MM.1S (cell line): ENCODE data around the gene RSBN1L.
"Not testable (repeated sequence)": the region's sequence is repeated elsewhere in the genome, so short reads cannot be mapped to it uniquely, and the experiment has no call there.

ENCODE experiments used
- DNase-seq: peaks from one replicate; pipeline ENCODE4 v3.0.0-alpha.2; 2015
- H2AFZ ChIP-seq: fragments of 300-600 bp; sonication (generic); 2 replicates; pipeline ENCODE4 v1.6.0; 2016; ENCODE audit warnings: antibody characterized with exemption, low read length
- H3F3A ChIP-seq: fragments of 300-600 bp; sonication (generic); 2 replicates; pipeline ENCODE4 v1.6.1; 2016; ENCODE audit warnings: mild to moderate bottlenecking, antibody characterized with exemption, low read length, moderate library complexity, mixed read lengths; ENCODE audit not compliant: insufficient read depth
- H3K27ac ChIP-seq: fragments of 300-600 bp; sonication (generic); 2 replicates; pipeline ENCODE4 v1.5.1; 2016; ENCODE audit warnings: mild to moderate bottlenecking, low read length
- H3K27me3 ChIP-seq: fragments of 300-600 bp; sonication (generic); replicated peaks from 2 replicates; pipeline ENCODE4 v1.6.0; 2016; ENCODE audit warnings: low read length; ENCODE audit not compliant: insufficient read depth
- H3K36me3 ChIP-seq: fragments of 300-600 bp; sonication (generic); replicated peaks from 2 replicates; pipeline ENCODE4 v1.6.1; 2016; ENCODE audit warnings: mild to moderate bottlenecking, low read length, mixed read lengths; ENCODE audit not compliant: insufficient read depth
- H3K4me1 ChIP-seq: fragments of 300-600 bp; sonication (generic); 2 replicates; pipeline ENCODE4 v1.6.1; 2016; ENCODE audit warnings: low read length, mixed read lengths
- H3K4me2 ChIP-seq: fragments of 300-600 bp; sonication (generic); 2 replicates; pipeline ENCODE4 v1.6.0; 2016; ENCODE audit warnings: low read depth, low read length
- H3K4me3 ChIP-seq: fragments of 300-600 bp; sonication (generic); 2 replicates; pipeline ENCODE4 v1.5.1; 2016; ENCODE audit warnings: low read length, mixed read lengths
- H3K79me2 ChIP-seq: fragments of 300-600 bp; sonication (generic); 2 replicates; pipeline ENCODE4 v1.6.1; 2016; ENCODE audit warnings: mixed run types, low read length, mixed read lengths
- H3K9ac ChIP-seq: fragments of 300-600 bp; sonication (generic); 2 replicates; pipeline ENCODE4 v1.6.1; 2016; ENCODE audit warnings: low read length, mixed read lengths
- H3K9me2 ChIP-seq: fragments of 300-600 bp; sonication (generic); replicated peaks from 2 replicates; pipeline ENCODE4 v1.6.1; 2016; ENCODE audit warnings: mild to moderate bottlenecking, low read length, mixed read lengths; ENCODE audit not compliant: insufficient read depth
- H3K9me3 ChIP-seq: fragments of 300-600 bp; sonication (generic); replicated peaks from 2 replicates; pipeline ENCODE4 v1.6.1; 2016; ENCODE audit warnings: mild to moderate bottlenecking, low read length, mixed read lengths; ENCODE audit not compliant: insufficient read depth
- H4K20me1 ChIP-seq: fragments of 300-600 bp; sonication (generic); 2 replicates; pipeline ENCODE4 v1.6.1; 2016; ENCODE audit warnings: mild to moderate bottlenecking, low read length, moderate library complexity, mixed read lengths; ENCODE audit not compliant: insufficient read depth
- EZH2 ChIP-seq: fragments of 300-600 bp; sonication (generic); optimal IDR thresholded peaks from 2 replicates; pipeline ENCODE3; 2017; ENCODE audit warnings: low read depth, mild to moderate bottlenecking, antibody characterized with exemption, low read length, mixed read lengths
- EZH2phosphoT487 ChIP-seq: fragments of 300-600 bp; sonication (generic); IDR thresholded peaks from 2 replicates; pipeline ENCODE4 v1.6.1; 2018; ENCODE audit warnings: antibody characterized with exemption, low read length
- TF ChIP-seq, protein P1 (sequence below): fragments of 300-600 bp; sonication (generic); IDR thresholded peaks from 2 replicates; pipeline ENCODE4 v1.5.1; 2016; ENCODE audit warnings: antibody characterized with exemption, low read length, mixed read lengths

RSBN1L gene

GRCh38 chr7:77651575-77652162 lies 44.6 kb upstream of the RSBN1L start:
- Histone ChIP-seq H3K9ac (no peak overlapping the region), H4K20me1 (no peaks in the 10 kb centered on the region), H3F3A (no peaks in the 10 kb centered on the region), H2AFZ (no peak overlapping the region), H3K27ac (no peak overlapping the region), H3K27me3 (no peaks in the 10 kb centered on the region), H3K4me1 (no peaks in the 10 kb centered on the region), H3K4me3 (no peak overlapping the region), H3K36me3 (no peaks in the 10 kb centered on the region), H3K79me2 (no peaks in the 10 kb centered on the region), H3K9me2 (no peaks in the 10 kb centered on the region), H3K4me2 (no peak overlapping the region), H3K9me3 (no peaks in the 10 kb centered on the region)
- TF ChIP-seq EZH2 (no peak), EZH2phosphoT487 (no peak)
- TF ChIP-seq, protein P1, sequence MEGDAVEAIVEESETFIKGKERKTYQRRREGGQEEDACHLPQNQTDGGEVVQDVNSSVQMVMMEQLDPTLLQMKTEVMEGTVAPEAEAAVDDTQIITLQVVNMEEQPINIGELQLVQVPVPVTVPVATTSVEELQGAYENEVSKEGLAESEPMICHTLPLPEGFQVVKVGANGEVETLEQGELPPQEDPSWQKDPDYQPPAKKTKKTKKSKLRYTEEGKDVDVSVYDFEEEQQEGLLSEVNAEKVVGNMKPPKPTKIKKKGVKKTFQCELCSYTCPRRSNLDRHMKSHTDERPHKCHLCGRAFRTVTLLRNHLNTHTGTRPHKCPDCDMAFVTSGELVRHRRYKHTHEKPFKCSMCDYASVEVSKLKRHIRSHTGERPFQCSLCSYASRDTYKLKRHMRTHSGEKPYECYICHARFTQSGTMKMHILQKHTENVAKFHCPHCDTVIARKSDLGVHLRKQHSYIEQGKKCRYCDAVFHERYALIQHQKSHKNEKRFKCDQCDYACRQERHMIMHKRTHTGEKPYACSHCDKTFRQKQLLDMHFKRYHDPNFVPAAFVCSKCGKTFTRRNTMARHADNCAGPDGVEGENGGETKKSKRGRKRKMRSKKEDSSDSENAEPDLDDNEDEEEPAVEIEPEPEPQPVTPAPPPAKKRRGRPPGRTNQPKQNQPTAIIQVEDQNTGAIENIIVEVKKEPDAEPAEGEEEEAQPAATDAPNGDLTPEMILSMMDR, result peak; percentile 69
- DNase-seq, result peak; percentile 34

GRCh38 chr7:77652826-77653225 lies 43.4 kb upstream of the RSBN1L start:
- not testable (repeated sequence) for H3K27ac ChIP-seq, H3K4me2 ChIP-seq, H3F3A ChIP-seq, H3K36me3 ChIP-seq, H3K4me3 ChIP-seq, H3K9me2 ChIP-seq, H2AFZ ChIP-seq, DNase-seq, H3K27me3 ChIP-seq, H3K79me2 ChIP-seq, H3K9ac ChIP-seq, H3K9me3 ChIP-seq, H4K20me1 ChIP-seq, H3K4me1 ChIP-seq

GRCh38 chr7:77653572-77653971 lies 42.7 kb upstream of the RSBN1L start:
- H3K27ac ChIP-seq, result no peak overlapping the region
- TF ChIP-seq, protein P1, result no peak
- TF ChIP-seq EZH2, result no peak
- TF ChIP-seq EZH2phosphoT487, result no peak
- no peaks in the 10 kb centered on the region for H3K9me3 ChIP-seq

GRCh38 chr7:77655356-77655755 lies 40.9 kb upstream of the RSBN1L start:
- H2AFZ ChIP-seq, result no peak overlapping the region
- no peak overlapping the region for H3K27ac ChIP-seq
- H3K4me2 ChIP-seq, result no peak overlapping the region
- no peak overlapping the region for H3K9ac ChIP-seq
- H3K4me3 ChIP-seq, result no peak overlapping the region
- no peaks in the 10 kb centered on the region for H3K9me2 ChIP-seq
- no peaks in the 10 kb centered on the region for H3F3A ChIP-seq
- no peaks in the 10 kb centered on the region for H3K27me3 ChIP-seq
- H3K4me1 ChIP-seq, result no peaks in the 10 kb centered on the region
- H4K20me1 ChIP-seq, result no peaks in the 10 kb centered on the region
- H3K79me2 ChIP-seq, result no peaks in the 10 kb centered on the region
- no peak for DNase-seq
- TF ChIP-seq, protein P1, result no peak
- no peak for TF ChIP-seq EZH2phosphoT487
- no peak for TF ChIP-seq EZH2
- H3K36me3 ChIP-seq, result no peaks in the 10 kb centered on the region
- no peaks in the 10 kb centered on the region for H3K9me3 ChIP-seq

More at GRCh38 chr7:77653572-77653971, 42.7 kb upstream of the RSBN1L start:
- no peaks in the 10 kb centered on the region for H3K4me1 ChIP-seq
- no peak for DNase-seq
- no peaks in the 10 kb centered on the region for H3K79me2 ChIP-seq
- no peaks in the 10 kb centered on the region for H3K36me3 ChIP-seq
- H3K4me2 ChIP-seq, result no peak overlapping the region
- no peaks in the 10 kb centered on the region for H3K27me3 ChIP-seq
- no peaks in the 10 kb centered on the region for H3F3A ChIP-seq
- H4K20me1 ChIP-seq, result no peaks in the 10 kb centered on the region
- no peaks in the 10 kb centered on the region for H3K9me2 ChIP-seq
- H2AFZ ChIP-seq, result no peak overlapping the region
- H3K4me3 ChIP-seq, result no peak overlapping the region
- no peak overlapping the region for H3K9ac ChIP-seq
